Muscle of arm (tissue), 12 donors: ENCODE measurements around the gene LRRC25. TPM values are rescaled to one million over a fixed set of nuclear protein-coding genes. Genes with fewer than 3 reads are reported as not detected.

ENCODE experiments used
- DNase-seq: peaks from one replicate; pipeline ENCODE4 v3.0.0-alpha.2; 2013
- polyA plus RNA-seq, 12 donors: library from polyadenylated mRNA; unstranded; fragments of 120-200 nt; gene quantifications; one replicate each; pipeline ENCODE4 v1.2.1, GENCODE V29; 2013; ENCODE audit not compliant: insufficient read length in 12 of 12

Gene LRRC25
- polyA plus RNA-seq, 12 donors, result 0.45 to 2.6 (median 1.2) TPM; not detected in 2

GRCh38 chr19:18436671-18437490 is 39.5 kb upstream of the LRRC25 start:
- DNase-seq, result peak; percentile 69

GRCh38 chr19:18435842-18436670 is 38.6 kb upstream of the LRRC25 start:
- DNase-seq, result no peak

- no peak for DNase-seq
Observed at GRCh38 chr19:18435178-18435841, 37.9 kb upstream of the LRRC25 start.

DNA sequence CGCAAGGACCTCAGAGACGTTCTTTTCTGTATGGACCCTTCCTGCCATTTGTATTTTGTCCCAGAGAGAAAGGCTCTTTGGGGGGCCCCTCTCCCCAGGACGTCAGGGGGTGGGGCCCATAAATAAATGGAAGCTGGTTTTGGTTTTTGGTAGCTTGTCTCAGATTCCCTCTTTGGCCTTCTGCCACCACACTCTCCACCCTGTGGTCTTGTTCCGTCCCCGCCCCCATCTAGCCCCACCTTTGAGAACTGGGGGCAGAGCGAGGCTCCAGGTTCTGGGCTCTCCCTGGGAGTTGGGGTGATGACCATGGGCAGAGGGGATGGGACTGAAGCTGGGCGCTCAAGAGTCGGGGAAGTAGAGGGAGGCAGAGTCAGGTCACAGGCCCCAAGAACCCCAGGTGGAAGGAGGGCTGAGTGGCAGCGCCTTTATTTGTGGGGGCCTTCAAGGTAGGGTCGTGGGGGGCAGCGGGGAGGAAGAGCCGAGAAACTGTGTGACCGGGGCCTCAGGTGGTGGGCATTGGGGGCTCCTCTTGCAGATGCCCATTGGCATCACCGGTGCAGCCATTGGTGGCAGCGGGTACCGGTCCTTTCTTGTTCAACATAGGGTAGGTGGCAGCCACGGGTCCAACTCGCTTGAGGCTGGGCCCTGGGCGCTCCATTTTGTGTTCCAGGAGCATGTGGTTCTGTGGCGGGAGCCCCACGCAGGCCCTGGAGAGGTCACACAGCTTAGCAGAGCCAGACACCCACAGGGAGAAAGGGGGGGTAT is 37.2 kb upstream of the LRRC25 start:
- DNase-seq, result no peak

DNA sequence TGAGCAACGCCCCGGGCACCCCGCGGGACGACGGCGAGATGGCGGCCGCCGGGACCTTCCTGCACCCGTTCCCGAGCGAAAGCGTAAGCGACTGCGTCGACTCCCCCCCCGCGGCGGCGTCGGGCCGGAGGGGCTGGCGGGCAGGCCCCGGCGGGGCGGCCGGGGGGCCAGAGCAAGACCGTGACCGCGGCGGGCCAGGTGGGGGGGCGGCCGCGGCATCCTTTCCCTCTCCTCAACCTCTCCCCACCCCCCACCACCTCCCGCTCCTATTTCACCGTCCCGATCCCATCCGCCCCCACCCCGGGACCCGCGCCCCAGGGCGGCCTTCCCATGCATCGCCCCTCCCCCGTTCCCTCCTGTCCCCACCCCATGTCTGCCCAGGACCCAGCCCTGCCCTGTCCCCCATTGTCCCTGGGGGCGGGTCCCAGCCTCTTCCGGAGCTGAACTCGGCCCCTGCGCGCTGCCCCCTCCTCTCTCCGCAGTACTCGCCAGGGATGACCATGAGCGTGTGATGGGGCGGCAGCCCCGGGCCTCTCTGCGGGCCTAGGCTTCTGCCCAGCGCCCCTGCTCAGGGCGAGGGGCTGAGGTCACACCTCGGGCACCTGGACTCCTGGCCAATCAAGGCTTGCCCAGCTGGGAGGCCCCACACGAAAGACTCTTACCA is 36.4 kb upstream of the LRRC25 start:
- no peak for DNase-seq

- no peak for DNase-seq
Observed at GRCh38 chr19:18433015-18433691, 35.7 kb upstream of the LRRC25 start.

- no peak for DNase-seq
Observed at GRCh38 chr19:18432275-18433014, 35.0 kb upstream of the LRRC25 start.

GRCh38 chr19:18431351-18432197 is 34.2 kb upstream of the LRRC25 start:
- no peak for DNase-seq

DNA sequence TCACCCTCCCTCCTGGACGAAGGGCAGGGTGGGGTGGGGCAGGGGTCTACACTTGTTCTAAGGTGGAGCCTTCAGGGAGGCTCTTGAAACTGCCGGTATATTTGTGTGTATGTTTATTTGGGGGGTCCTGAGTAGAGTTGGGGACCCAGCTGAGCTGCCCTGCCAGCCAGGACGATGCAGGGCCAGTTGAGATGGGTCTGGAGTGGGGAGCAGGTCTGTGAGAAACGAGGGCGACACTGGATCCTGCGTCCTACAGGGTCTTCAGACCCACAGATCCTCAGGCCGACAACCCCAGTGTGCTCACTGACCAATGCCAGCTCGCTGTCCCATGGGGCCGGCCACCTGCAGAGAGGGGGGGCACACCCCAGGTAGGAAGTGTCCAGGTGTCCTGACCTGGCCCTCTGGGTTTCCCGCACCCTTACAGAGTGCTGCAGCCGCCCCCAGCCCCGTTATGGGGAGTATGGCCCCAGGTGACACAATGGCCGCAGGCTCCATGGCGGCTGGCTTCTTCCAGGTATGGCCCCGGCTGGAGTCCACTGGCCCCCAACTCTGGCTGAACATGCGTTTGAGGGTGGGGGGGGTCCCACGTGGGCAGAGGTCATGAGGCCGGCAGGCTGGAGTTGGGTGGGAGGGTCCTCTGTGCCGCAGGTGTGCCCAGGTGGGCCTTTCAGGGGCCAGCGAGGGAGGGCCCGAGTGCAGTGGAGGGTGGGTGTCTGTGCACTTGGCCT is 33.2 kb upstream of the LRRC25 start:
- DNase-seq, result no peak

DNA sequence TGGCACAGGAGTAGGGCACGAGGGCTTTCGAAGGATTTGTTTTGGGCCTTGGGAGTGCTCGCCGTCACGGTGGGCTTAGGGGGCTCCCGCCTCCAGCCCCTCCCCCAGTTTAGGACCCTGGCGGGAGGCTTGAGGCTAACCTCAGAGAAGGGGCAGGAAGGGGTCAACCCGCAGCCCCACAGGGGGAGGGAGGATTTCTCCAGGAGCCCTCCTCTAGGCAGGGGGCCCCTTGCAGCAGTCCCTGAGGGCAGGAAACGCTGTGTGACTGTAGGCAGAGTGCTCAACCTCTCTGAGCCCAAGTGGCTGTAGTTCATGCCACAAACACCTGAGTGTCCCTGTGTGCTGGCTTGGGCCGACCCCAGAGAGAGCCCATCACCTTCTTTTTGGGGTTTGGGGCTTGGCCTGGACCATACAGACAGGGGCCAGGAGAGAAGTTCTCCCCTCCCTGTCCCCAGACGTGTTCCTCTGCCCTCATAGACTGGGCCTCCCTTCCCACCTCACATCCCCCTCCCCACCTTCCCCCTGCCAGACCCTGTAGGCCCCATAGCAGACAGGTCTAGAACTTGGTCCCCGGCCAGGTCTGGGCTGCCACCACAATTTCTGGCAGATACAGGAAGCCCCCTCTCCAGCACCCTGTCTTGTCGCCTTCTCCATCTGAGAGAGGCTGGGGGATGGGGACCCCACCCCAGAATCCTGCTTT is 32.4 kb upstream of the LRRC25 start:
- DNase-seq, result no peak

DNA sequence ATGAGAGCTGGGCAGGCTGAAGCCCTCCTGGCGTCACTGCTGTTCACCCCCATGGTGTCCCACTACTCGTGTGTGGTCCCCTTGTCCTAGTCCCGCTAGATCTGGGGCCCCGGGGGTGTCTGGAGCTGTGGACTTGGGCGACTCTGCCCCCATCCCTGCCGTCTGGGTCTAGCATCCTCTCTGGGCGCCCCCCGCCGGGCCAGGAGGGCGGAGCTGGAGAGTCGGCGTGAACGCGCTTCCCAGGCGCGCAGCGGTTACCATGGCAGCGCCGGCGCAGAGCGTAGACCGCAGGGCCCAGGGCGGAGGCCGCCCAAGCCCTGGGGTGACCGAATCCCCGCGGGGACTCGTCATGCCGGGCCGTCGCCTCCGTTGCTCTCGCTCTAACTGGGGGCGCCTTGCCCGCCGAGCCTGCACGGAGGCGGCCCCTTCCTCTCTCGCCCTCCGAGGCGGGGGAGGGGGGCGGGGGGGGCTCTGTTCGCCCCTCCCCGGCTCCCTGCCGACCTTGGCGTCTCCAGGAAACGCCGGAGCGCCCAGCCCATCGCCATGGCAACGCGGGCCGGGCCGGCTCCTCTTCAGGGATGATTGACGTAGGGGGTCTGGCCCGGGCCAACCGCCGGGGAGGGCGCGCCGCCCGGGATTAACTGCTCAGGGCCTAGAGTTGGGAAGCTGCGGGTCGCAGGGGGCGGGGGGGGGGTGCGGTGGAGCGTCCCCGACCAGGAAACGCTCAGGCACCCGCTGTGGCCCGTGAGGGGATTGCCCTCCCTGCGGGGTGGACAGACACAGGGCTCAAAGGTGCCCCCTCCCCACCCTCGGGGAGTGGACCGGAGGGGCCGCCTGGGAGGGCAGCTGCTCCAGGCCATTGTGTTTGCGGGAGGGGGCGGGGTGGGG is 31.6 kb upstream of the LRRC25 start:
- peak; percentile 66 for DNase-seq

DNA sequence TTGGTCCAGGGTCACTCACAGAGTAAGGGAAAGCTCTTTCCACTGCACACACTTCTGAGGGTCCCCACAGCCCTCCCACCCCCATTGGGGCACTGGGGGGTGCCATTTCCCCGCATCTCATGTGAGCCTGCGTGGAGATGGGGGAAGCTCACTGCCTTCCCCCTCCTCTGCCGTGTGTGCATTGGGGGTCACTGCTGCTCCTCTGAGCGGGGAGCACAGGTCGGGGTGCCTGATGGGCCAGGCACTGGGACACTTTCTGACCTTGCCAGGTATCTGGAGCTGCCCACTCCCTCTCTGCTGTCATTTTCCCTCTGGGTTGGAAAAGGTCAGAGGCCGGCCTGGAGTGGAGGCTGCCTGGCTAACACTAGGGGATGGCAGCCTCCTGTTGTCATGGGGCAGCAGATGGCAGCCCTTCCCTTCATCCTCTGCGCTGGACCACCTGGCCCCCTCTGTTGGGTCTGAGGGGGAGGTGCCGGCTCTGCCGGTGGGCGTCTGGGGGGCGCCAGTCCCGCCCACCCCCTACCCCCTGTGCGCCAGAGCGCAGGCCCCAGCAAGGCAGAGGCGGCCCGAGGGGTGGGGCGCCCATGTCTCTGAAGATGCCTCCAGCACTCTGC is 30.9 kb upstream of the LRRC25 start:
- DNase-seq, result no peak

- no peak for DNase-seq
Observed at GRCh38 chr19:18427743-18428113, 30.3 kb upstream of the LRRC25 start.

GRCh38 chr19:18427080-18427742 is 29.8 kb upstream of the LRRC25 start:
- no peak for DNase-seq

- DNase-seq, result no peak
Observed at GRCh38 chr19:18426416-18426767, 29.0 kb upstream of the LRRC25 start.
